HepG2 (cell line): ENCODE results near the gene TTLL8. TPM values are rescaled to one million over a fixed set of nuclear protein-coding genes. Genes with fewer than 3 reads are reported as not detected.

ENCODE experiments used
- ATAC-seq: fragments of 200-7000 bp; cut with Tn5 transposase; 3 replicates; pipeline ENCODE4 v1.9.1; 2020; ENCODE audit warnings: mild to moderate bottlenecking, moderate library complexity
- BruUV-seq: library from RNA; stranded (reverse); fragments of 400-500 nt; replicated peaks from 2 replicates; lab custom pipeline; 2021; lab: Mats Ljungman, UMichigan
- CTCF ChIA-PET: fragments of 300-600 bp; formaldehyde crosslinking; extraction: SDS; loops from one replicate; lab custom pipeline; 2021; ENCODE audit warnings: low total read pairs, inconsistent platforms, low intra/inter-chr PET ratio; lab: Yijun Ruan, JAX
- POLR2A ChIA-PET: fragments of 350-600 bp; sonication (Branson Sonifier 250); formaldehyde crosslinking; loops from one replicate; lab custom pipeline; 2020; ENCODE audit warnings: antibody characterized with exemption, inconsistent platforms; lab: Yijun Ruan, JAX
- DNase-seq: peaks from one replicate; pipeline ENCODE4 v3.0.0-alpha.2; 2015; ENCODE audit warnings: low spot score
- FAIRE-seq: peaks from 3 replicates; lab custom pipeline; 2011; peaks lifted over from hg19 to GRCh38; lab: Jason Lieb, UNC
- H2AFZ ChIP-seq: one replicate; pipeline ENCODE4 v1.6.1; 2011; ENCODE audit warnings: low read length, inconsistent platforms
- H3K27ac ChIP-seq: fragments of 300-600 bp; 3 replicates; pipeline ENCODE4 v1.8.0; 2011; ENCODE audit warnings: mixed run types, mild to moderate bottlenecking, mixed read lengths, low read length, inconsistent platforms; ENCODE audit not compliant: insufficient read depth; ENCODE audit errors: extremely low read length
- H3K27me3 ChIP-seq, 2 experiments: fragments of 200-600 bp in 1 of 2; 2 replicates in 1 of 2; 3 replicates in 1 of 2; pipeline versions ENCODE4 v1.6.0 to v1.8.0; 2011; ENCODE audit warnings: low read length in 2 of 2, mild to moderate bottlenecking in 2 of 2, moderate library complexity in 2 of 2, inconsistent platforms in 1 of 2; ENCODE audit not compliant: insufficient read depth in 2 of 2, control insufficient read depth in 1 of 2
- H3K36me3 ChIP-seq, 2 experiments: fragments of 200-600 bp in 1 of 2; replicated peaks in 1 of 2; 2 replicates in 1 of 2; 3 replicates in 1 of 2; pipeline versions ENCODE4 v1.5.1 to v1.8.0; 2011; ENCODE audit warnings: low read length in 2 of 2, inconsistent platforms in 1 of 2; ENCODE audit not compliant: insufficient read depth in 2 of 2, control insufficient read depth in 1 of 2
- H3K4me1 ChIP-seq: 2 replicates; pipeline ENCODE4 v1.5.1; 2012; ENCODE audit warnings: low read length, inconsistent platforms; ENCODE audit not compliant: insufficient read depth
- H3K4me2 ChIP-seq: 2 replicates; pipeline ENCODE4 v1.6.0; 2011; ENCODE audit warnings: low read depth, low read length, inconsistent platforms
- H3K4me3 ChIP-seq, 3 experiments: fragments of 200-600 bp in 1 of 3; sonication (generic), shearing (Covaris generic) in 1 of 3; replicated peaks in 1 of 3; 2 replicates each; pipeline ENCODE4 v1.5.1; 2011 to 2016; ENCODE audit warnings: low read length in 3 of 3, inconsistent platforms in 2 of 3, low read depth in 2 of 3, mild to moderate bottlenecking in 2 of 3, control low read depth in 1 of 3, mixed read lengths in 1 of 3; ENCODE audit not compliant: insufficient read depth in 1 of 3
- H3K79me2 ChIP-seq: one replicate; pipeline ENCODE4 v1.6.1; 2011; ENCODE audit warnings: low read length, inconsistent platforms; ENCODE audit not compliant: insufficient read depth
- H3K9ac ChIP-seq: 2 replicates; pipeline ENCODE4 v1.6.0; 2011; ENCODE audit warnings: mild to moderate bottlenecking, low read depth, low read length, inconsistent platforms; ENCODE audit not compliant: insufficient read depth
- H3K9me3 ChIP-seq: 2 replicates; pipeline ENCODE4 v1.5.1; 2012; ENCODE audit warnings: mild to moderate bottlenecking, low read length
- H4K20me1 ChIP-seq: 2 replicates; pipeline ENCODE4 v1.6.0; 2011; ENCODE audit warnings: inconsistent platforms, mild to moderate bottlenecking, low read length, moderate library complexity; ENCODE audit not compliant: insufficient read depth
- HNRNPH1 ChIP-seq: fragments of 200-400 bp; formaldehyde crosslinking; optimal IDR thresholded peaks from 2 replicates; pipeline ENCODE3; 2017; ENCODE audit warnings: mild to moderate bottlenecking, low read depth, low read length
- HNRNPK ChIP-seq: fragments of 200-400 bp; formaldehyde crosslinking; IDR thresholded peaks from 2 replicates; pipeline ENCODE4 v1.6.1; 2018; ENCODE audit warnings: low read length, low read depth, moderate library complexity, mild to moderate bottlenecking; ENCODE audit not compliant: poor library complexity, severe bottlenecking
- SP5 ChIP-seq: IDR thresholded peaks from 2 replicates; pipeline ENCODE4 v1.6.1; 2016; ENCODE audit warnings: low read depth, borderline replicate concordance
- ZBTB7A ChIP-seq: sonication (generic); formaldehyde crosslinking; IDR thresholded peaks from 2 replicates; pipeline ENCODE4 v1.8.0; 2022; ENCODE audit warnings: mild to moderate bottlenecking, missing genetic modification reagents
- ZNF558 ChIP-seq: sonication (generic); formaldehyde crosslinking; IDR thresholded peaks from 2 replicates; pipeline ENCODE4 v1.9.0; 2022; ENCODE audit warnings: mild to moderate bottlenecking, missing genetic modification reagents, borderline replicate concordance
- ZNF777 ChIP-seq: sonication (generic); formaldehyde crosslinking; IDR thresholded peaks from 2 replicates; pipeline ENCODE4 v1.4.0; 2020; ENCODE audit warnings: missing genetic modification reagents
- WGBS: methylation state at CpG from one replicate; pipeline ENCODE4 v1.1.6; 2017; ENCODE audit warnings: low lambda C conversion rate; 5-methylcytosine and 5-hydroxymethylcytosine counted together
- in situ Hi-C: cut with HindIII; loops from 2 replicates; pipeline ENCODE4 v1.10.0; 2017; ENCODE audit warnings: low pct_unique_long_range_greater_than_20kb; ENCODE audit not compliant: extremely low pct_ligation_motif_present
- intact Hi-C: fragments of 100-400 bp; cut with micrococcal nuclease; formaldehyde crosslinking; loops from one replicate; pipeline ENCODE4 v1.10.0; 2022; ENCODE audit not compliant: unreplicated experiment
- polyA plus RNA-seq, 8 experiments: library from polyadenylated mRNA; depleted of rRNA in 3 of 8; stranded (reverse) in 7 of 8; unstranded in 1 of 8; fragments of >200 nt; fragmentation: Illumina TruSeq in 4 of 8; extraction: Trizol in 4 of 8; gene quantifications; 2 replicates each; pipeline versions ENCODE4 v1.2.1 to v1.2.3, GENCODE V29; 2011 to 2016; ENCODE audit warnings: low read depth in 4 of 8, missing spikeins in 1 of 8, mixed read lengths in 1 of 8; ENCODE audit not compliant: insufficient read depth in 1 of 8
- total RNA-seq, 5 experiments: library from RNA; depleted of rRNA; stranded (reverse); fragments of >200 nt; fragmentation: Illumina TruSeq; extraction: Trizol; gene quantifications; 2 replicates each; pipeline ENCODE4 v1.2.3, GENCODE V29; 2016; ENCODE audit warnings: low read depth in 1 of 5
- TF ChIP-seq, protein P1 (sequence below): sonication (generic); formaldehyde crosslinking; IDR thresholded peaks from 2 replicates; pipeline ENCODE4 v1.8.0; 2022; ENCODE audit warnings: mild to moderate bottlenecking, missing genetic modification reagents, moderate library complexity
- TF ChIP-seq, protein P2 (sequence below): sonication (generic); formaldehyde crosslinking; IDR thresholded peaks from 2 replicates; pipeline ENCODE4 v1.4.0; 2020; ENCODE audit warnings: missing genetic modification reagents
- TF ChIP-seq, protein P3 (sequence below), 2 experiments: fragments of 450-650 bp in 1 of 2; sonication (generic) in 1 of 2; formaldehyde crosslinking in 1 of 2; IDR thresholded peaks; 2 replicates each; pipeline versions ENCODE4 v1.6.1 to v1.8.0; 2016 to 2022; ENCODE audit warnings: antibody characterized with exemption in 1 of 2, mild to moderate bottlenecking in 1 of 2, missing genetic modification reagents in 1 of 2

The TTLL8 gene
- total and polyA plus RNA-seq, 2 of the 13 experiments (the other 11 are each of a cell fraction or from before 2014, with no cell fraction given) = not detected

DNA sequence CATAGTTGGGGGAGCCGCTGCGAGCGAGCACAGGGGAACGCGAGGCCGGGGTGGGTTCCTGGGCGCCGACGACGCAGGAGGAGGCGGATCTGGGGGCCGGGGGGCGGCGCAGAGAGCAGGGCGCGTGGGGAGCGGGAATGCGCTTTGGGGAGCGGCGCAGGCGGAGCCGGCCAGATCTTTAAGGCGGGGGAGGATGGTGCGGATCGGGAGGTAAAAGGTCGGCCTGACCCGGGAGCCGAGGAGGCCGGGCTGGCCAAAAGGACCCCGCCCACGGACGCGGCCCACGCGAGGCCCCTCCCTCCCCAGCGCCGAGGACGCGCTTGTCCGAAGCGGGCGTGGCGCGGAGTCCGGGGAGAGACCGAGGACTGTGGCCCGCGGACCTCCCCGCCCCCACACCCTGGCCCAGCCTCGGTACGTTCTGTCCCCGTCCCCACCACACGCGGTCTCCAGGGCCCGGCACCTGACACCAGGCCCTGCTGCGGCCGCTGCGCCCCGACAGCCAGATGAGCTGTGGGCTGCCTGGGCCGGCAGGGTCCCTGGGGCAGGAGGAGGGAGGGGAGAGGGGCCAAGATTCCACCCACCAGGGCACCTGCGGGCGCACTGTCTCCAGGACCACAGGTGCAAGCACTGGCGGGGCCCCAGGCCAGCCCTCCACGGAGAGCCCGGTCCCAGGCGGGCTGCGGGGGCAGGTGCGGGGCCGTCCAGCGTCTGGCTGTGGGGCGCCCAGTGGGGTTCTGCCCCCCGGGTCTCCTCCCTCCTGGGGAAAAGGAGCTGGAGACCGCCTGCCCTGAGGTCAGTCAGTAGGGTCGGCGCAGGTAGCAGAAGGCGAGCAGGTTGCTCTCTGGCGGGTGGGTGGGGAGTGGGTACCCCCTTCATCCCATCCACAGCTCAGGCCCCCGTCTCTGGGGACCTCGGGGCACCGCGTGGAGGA is 86.6 kb downstream of the TTLL8 start:
- Histone ChIP-seq H3K4me2 (peak overlapping the region; percentile 79), H2AFZ (no peak overlapping the region), H3K36me3 (no peaks in the 10 kb centered on the region), H3K27me3 (no peaks in the 10 kb centered on the region), H3K4me3 (peak overlapping the region; percentile 55 to 71 (median 58)), H4K20me1 (no peaks in the 10 kb centered on the region), H3K27ac (peak overlapping the region; percentile 57), H3K79me2 (no peaks in the 10 kb centered on the region), H3K9me3 (no peaks in the 10 kb centered on the region), H3K4me1 (peaks cover 69% of the 10 kb centered on the region), H3K9ac (peak overlapping the region; percentile 70)
- FAIRE-seq = no peak
- in situ Hi-C loops (no loop called here), intact Hi-C loops (no loop called here)
- DNase-seq = no peak
- 8% methylated on average over 30 of the region's 81 CpGs for WGBS
- BruUV-seq = TSS peak; percentile 74
- ChIA-PET CTCF (no interaction called here), POLR2A (interaction anchor here (0.9 to 16.4 kb wide), 8 partner anchors 9 to 59 kb away, joined by 3 to 722 read pairs (median 12); partner anchors contain the start of genes ALG12, CRELD2 and PIM3)
- peak; percentile 16 for ATAC-seq
- TF ChIP-seq SP5 (CRISPR knock-in tag) = 0 out of 2 replicates have a peak, but pooled peaks have one; percentile 31
- TF ChIP-seq, protein P1, sequence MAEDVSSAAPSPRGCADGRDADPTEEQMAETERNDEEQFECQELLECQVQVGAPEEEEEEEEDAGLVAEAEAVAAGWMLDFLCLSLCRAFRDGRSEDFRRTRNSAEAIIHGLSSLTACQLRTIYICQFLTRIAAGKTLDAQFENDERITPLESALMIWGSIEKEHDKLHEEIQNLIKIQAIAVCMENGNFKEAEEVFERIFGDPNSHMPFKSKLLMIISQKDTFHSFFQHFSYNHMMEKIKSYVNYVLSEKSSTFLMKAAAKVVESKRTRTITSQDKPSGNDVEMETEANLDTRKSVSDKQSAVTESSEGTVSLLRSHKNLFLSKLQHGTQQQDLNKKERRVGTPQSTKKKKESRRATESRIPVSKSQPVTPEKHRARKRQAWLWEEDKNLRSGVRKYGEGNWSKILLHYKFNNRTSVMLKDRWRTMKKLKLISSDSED = 0 out of 2 replicates have a peak, but pooled peaks have one; percentile 38
- TF ChIP-seq, protein P2, sequence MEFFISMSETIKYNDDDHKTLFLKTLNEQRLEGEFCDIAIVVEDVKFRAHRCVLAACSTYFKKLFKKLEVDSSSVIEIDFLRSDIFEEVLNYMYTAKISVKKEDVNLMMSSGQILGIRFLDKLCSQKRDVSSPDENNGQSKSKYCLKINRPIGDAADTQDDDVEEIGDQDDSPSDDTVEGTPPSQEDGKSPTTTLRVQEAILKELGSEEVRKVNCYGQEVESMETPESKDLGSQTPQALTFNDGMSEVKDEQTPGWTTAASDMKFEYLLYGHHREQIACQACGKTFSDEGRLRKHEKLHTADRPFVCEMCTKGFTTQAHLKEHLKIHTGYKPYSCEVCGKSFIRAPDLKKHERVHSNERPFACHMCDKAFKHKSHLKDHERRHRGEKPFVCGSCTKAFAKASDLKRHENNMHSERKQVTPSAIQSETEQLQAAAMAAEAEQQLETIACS (CRISPR knock-in tag) = peak; percentile 59; the same call in 1 of the 2 replicates
- TF ChIP-seq HNRNPK = peak; percentile 66
- no peak for TF ChIP-seq HNRNPH1
- peak; percentile 39; the same call in 1 of the 2 replicates for TF ChIP-seq ZBTB7A (CRISPR knock-in tag)
- TF ChIP-seq, protein P3, sequence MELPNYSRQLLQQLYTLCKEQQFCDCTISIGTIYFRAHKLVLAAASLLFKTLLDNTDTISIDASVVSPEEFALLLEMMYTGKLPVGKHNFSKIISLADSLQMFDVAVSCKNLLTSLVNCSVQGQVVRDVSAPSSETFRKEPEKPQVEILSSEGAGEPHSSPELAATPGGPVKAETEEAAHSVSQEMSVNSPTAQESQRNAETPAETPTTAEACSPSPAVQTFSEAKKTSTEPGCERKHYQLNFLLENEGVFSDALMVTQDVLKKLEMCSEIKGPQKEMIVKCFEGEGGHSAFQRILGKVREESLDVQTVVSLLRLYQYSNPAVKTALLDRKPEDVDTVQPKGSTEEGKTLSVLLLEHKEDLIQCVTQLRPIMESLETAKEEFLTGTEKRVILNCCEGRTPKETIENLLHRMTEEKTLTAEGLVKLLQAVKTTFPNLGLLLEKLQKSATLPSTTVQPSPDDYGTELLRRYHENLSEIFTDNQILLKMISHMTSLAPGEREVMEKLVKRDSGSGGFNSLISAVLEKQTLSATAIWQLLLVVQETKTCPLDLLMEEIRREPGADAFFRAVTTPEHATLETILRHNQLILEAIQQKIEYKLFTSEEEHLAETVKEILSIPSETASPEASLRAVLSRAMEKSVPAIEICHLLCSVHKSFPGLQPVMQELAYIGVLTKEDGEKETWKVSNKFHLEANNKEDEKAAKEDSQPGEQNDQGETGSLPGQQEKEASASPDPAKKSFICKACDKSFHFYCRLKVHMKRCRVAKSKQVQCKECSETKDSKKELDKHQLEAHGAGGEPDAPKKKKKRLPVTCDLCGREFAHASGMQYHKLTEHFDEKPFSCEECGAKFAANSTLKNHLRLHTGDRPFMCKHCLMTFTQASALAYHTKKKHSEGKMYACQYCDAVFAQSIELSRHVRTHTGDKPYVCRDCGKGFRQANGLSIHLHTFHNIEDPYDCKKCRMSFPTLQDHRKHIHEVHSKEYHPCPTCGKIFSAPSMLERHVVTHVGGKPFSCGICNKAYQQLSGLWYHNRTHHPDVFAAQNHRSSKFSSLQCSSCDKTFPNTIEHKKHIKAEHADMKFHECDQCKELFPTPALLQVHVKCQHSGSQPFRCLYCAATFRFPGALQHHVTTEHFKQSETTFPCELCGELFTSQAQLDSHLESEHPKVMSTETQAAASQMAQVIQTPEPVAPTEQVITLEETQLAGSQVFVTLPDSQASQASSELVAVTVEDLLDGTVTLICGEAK (IDR thresholded peaks at IDR 0.05) = no peak
- TF ChIP-seq, protein P3 (CRISPR knock-in tag; IDR thresholded peaks at IDR 0.05) = no peak
- TF ChIP-seq ZNF558 (CRISPR knock-in tag) = 0 out of 2 replicates have a peak, but pooled peaks have one; percentile 18
- TF ChIP-seq ZNF777 = peak; percentile 74; the same call in 1 of the 2 replicates
